HG03159 (cell line): Measurements from ENCODE around the gene GSDME.
A peak's percentile ranks its signal among the peaks of the same experiment; 100 is the strongest.

Experiments used
- ATAC-seq: cut with Tn5 transposase; IDR thresholded peaks from one replicate; pipeline ENCODE4 v1.9.1; 2021; ENCODE audit warnings: mild to moderate bottlenecking, moderate library complexity; ENCODE audit not compliant: unreplicated experiment

Gene GSDME

GRCh38 chr7:24706211-24707170 is 50.8 kb downstream of the GSDME start:
- no peak for ATAC-seq

- ATAC-seq = no peak
Measured at GRCh38 chr7:24705461-24705954, 51.8 kb downstream of the GSDME start.

DNA sequence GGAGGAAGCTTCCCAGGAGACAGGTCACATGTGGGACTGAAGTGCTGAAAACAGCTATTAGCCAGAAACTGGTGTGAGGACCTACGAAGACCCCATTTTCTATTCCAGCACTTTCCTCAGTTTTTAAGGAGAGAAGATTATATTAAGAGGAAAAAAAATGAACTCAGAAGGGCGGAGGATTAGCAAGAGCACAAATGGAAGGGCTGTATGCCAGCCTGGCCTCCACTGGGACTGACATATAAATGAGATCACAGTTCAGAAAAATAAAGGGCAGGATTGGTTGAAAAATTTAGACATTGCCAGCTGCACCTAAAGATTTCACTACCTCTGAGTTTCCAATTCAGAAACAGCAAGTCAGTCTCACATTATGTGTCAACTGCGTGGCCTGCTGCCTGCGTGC is 53.0 kb downstream of the GSDME start:
- no peak for ATAC-seq

DNA sequence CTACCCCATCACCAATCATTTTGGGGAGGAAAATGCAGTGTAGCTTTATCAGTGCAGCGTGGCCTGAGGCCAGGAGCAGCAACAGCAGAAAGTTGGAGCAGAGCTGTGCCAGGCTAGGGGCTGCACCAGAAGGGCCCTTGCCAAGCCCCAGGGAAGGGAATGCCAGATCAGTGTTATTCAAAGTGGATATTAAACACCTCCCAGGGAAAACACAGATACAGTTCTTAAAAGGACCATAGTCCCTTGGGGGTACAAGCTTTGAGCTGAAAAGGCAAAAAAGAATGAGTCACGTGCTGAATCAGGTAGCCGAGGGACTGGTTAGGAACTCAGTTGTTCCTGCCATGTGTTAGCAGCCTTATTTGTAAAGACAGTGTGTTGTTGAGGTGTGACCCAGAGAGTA is 54.0 kb downstream of the GSDME start:
- no peak for ATAC-seq

DNA sequence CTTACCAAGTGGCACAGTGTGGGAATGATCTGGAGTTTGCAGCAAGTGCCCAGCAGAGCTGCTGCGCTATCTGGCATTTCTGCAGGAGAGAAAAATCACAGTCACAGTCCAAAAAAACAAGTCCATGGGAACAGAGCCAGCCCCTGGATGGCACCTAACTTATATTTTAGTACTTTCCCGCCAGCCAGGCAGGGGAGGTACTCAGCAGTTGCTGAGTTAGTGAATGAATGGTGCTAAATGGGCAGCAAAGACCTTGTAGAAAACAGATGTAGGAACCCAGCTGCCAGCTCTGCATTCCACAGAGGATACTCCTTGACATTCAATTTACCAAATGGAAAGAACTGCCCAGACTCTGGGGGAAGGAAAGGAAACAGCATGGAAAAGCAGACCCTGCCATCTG is 54.5 kb downstream of the GSDME start:
- ATAC-seq = no peak

- ATAC-seq = no peak
Measured at GRCh38 chr7:24701261-24702235, 55.7 kb downstream of the GSDME start.

- ATAC-seq = no peak
Measured at GRCh38 chr7:24700521-24701260, 56.6 kb downstream of the GSDME start.

DNA sequence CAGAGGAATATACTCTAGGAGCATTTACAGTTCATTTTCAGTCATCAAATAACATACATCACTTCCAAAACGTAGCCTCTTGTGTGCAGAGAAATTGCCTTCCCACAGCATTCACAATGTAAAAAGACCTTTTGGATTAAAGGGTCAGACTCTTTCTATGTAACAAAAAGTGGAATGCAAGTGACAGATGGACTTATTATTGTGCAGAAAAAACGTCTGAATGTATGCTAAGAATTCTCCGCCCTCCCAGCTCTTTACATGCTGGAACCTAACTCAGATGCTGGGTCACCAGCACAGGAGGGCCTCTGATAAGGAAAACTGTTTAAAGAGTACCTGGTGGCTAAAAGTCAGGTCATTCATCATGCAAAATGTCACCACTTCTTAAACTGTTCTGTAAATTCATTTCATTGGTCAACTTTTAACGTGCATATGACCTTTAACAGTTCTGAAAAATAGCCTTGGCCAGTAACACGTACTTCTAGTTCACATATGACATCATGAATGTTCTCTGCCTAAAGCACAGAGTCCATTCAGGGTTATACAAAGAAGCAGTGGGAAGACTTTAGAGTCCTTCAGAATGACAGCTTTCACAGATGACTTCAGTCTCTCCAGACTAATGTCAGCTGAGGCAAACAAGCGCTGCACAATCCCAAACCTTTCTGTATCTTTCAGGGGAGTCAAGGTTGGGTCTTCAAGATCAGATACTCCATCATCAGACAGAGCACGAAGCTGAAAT is 58.6 kb downstream of the GSDME start:
- no peak for ATAC-seq

- ATAC-seq = no peak
Measured at GRCh38 chr7:24697416-24697815, 59.8 kb downstream of the GSDME start.

DNA sequence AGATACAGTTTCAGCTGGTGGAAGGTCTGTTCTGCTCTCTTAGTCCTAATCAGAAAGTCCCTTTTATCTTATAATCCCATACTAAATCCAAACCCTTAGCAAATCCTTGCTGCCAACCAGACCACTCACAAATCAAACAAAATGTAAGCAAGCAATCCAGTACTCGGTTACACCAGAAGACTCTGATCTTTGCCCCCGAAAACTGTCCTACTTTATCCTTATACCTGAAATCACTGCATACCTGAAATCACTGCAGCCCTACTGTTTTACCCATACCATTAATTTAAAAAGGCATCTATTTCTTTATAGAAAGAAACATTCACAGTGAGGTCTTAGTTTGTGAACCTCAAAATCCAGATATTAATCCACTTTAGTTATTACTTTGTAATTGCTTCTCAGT is 64.7 kb downstream of the GSDME start:
- ATAC-seq = no peak

- ATAC-seq = no peak
Measured at GRCh38 chr7:24690251-24690650, 67.0 kb downstream of the GSDME start.

DNA sequence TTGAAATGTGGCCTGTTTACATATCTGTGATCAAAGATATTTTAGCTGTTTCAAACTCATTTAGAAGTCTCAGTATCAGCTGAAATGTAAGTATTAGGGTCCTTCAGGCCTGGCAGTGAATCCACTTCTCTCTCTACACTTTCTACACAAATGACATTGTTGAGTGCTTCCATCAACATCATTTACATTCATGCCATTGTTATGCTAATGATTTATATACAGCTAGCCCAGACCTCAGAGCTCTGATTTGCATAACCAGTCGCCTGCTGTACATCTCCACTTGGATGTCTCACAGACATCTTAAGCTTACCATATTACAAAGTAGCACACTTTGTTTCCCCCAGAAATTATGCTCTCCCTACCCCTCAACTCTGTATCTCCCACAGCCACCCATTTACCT is 71.6 kb downstream of the GSDME start:
- no peak for ATAC-seq

- ATAC-seq = no peak
Measured at GRCh38 chr7:24670782-24671181, 86.5 kb downstream of the GSDME start.

DNA sequence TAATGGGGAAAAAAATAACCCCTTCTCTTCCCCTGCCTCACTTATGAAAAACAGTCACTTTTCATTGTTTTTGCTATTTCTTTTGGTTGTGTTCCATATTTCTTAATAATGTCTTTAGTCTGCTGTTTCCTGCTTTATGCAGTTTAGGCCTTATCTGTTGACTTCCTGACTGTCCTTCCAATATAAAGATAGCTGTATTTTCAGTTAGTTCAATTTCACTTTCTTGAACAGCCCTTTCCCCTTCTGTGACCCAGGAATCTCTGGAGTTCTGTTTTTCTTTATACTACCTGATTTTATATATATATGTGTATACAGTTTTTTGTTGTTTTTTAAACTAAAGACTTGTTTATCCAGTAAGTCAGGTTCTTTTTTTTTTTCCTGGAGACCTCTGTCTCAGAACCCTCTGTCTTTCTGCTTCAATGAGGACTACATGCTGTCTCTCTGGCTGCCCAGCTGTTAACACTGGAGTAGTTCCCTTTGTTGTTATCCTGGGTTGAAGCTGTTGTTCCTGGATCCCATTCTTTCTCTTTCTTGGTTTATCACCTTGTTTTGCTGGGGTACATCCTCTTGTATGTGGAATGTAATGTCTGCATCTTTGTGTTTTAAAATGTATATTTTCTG is 87.2 kb downstream of the GSDME start:
- ATAC-seq = no peak

DNA sequence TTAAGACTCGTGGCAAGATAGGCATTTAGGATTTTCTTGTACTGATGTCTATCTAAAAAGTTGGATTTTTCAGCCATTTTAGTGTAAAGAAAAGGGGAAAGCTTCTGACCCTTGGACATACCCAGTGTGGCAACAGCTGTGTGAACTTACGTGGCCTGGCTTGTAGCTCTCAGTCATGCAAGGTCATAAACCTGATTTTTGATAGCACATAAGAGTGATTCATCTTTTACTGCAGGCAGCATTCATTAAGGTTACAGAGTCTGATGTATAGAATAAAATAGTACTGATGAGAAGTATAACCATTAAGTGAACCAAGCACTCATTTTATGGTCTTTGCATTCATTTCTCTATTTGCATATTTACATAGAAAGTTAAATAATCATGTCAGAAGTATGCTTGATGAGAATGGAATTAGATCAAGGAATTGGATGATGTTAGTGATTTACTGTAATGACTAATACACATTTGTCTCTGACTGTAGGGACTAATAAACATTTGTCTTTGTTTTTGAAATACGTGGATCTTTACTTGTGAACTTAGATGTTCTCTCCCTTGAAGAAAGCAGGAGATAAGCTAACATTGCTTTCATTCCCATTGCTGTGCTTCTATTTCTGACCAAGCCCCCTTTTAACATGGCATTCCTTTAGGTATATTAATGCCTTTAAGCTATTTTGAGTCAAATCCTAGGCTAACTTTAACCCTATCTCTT is 88.2 kb downstream of the GSDME start:
- no peak for ATAC-seq

DNA sequence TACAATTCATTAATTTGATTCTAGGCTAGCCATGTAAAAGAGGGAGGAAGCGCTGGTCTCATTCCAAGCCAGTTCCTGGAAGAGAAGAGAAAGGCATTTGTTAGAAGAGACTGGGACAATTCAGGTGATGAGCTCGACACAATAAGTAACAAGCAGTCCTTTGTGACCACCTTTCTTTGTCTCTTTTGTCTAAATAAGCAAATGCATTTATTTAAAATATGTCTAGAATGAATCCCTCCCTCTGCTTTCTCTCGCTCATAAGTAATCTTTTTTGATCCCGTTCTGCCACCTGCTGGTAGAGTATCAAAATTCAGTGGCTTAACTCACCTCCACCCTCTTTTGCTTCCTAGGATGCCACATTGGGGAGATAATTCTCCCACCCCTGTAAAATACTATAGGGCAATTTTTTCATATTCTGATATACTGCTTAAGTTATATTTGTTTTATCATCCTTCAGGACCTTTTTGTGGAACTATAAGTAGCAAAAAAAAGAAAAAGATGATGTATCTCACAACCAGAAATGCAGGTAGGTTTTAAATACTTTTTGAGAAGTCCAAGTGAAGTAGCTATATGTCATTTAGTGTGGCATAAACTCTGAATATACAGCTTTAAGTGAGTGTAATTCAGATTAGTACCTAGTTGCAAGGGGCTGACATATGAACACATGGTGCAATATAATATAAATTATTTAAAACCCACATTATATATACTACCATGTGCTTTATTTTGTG is 91.5 kb downstream of the GSDME start:
- ATAC-seq = peak; percentile 65

GRCh38 chr7:24660546-24660945 is 96.7 kb downstream of the GSDME start:
- no peak for ATAC-seq

- ATAC-seq = peak; percentile 82
Measured at GRCh38 chr7:24659505-24659904, 97.8 kb downstream of the GSDME start.
